Measurements from ENCODE around the gene CHSY3. TPM values are rescaled to one million over a fixed set of nuclear protein-coding genes. Genes with fewer than 3 reads are reported as not detected.

CHSY3 gene
- total RNA-seq, 4 donors from 2014 or later = 1.7 to 5.6 (median 4.0) TPM

DNA sequence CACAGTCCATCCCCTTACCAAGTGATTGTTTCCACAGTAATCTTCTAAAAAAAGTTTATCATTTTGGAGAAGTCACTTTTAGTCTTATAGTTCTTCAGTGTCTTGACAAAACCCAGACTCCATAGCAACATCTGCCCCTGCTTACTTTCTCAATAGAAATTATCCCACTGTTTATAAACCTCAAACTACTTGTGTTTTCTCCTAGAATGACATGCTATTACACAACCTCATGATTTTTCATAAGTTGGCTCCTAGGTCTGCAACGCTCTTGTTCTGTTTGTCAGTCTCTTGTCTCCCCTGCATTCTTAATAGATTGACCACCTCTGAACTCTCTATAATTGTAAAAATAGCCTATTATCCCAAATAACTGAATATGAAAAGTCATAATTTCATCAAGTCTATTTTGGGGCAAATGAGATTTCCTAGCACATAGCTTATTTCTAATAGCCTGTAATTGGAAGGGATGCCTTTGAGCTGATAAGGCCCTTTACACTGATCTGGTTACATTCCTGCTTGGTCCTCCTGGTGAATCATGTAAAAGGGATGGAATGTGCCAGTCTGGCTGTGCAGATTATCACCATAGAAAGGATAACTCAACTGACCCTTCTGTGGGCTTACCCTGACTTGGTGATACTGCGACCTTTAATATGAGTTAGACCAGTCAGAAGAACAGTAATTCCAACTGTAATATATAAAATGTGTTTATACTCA lies 69.6 kb downstream of the CHSY3 start:
- Histone ChIP-seq H3K27me3 (no peaks in the 10 kb centered on the region), H3K4me3 (replicated peaks in 1 of 3) (no peak overlapping the region), H3K4me1 (no peaks in the 10 kb centered on the region), H3K27ac (no peak overlapping the region), H3K9me3 (no peaks in the 10 kb centered on the region), H3K36me3 (no peaks in the 10 kb centered on the region)
- intact Hi-C loops (cut with DNase I) = no loop called here
- DNase-seq = no peak
- WGBS, 2 donors = 96% methylated on average over 2 of the region's 2 CpGs
- TF ChIP-seq POLR2A (IDR thresholded peaks at IDR 0.05) = no peak
- no peak for TF ChIP-seq CTCF (IDR thresholded peaks at IDR 0.05)

- H3K4me1 ChIP-seq = no peaks in the 10 kb centered on the region
- no peaks in the 10 kb centered on the region for H3K9me3 ChIP-seq
- no peak for DNase-seq
- H3K36me3 ChIP-seq = no peaks in the 10 kb centered on the region
- H3K27me3 ChIP-seq = no peaks in the 10 kb centered on the region
- TF ChIP-seq CTCF (IDR thresholded peaks at IDR 0.05) (no peak), POLR2A (IDR thresholded peaks at IDR 0.05) (no peak)
- intact Hi-C loops (cut with DNase I) = no loop called here
- no peak overlapping the region for H3K27ac ChIP-seq
- H3K4me3 ChIP-seq (replicated peaks in 1 of 3) = no peak overlapping the region
Observed at GRCh38 chr5:129977810-129978209, 73.5 kb downstream of the CHSY3 start.

- Histone ChIP-seq H3K4me3 (replicated peaks in 1 of 3) (no peak overlapping the region), H3K27ac (no peak overlapping the region), H3K27me3 (no peaks in the 10 kb centered on the region), H3K36me3 (no peaks in the 10 kb centered on the region), H3K9me3 (no peaks in the 10 kb centered on the region), H3K4me1 (no peaks in the 10 kb centered on the region)
- TF ChIP-seq POLR2A (IDR thresholded peaks at IDR 0.05) (no peak), CTCF (IDR thresholded peaks at IDR 0.05) (no peak)
- intact Hi-C loops (cut with DNase I) = no loop called here
- 94% methylated on average over 1 of the region's 1 CpG for WGBS, 2 donors
- no peak for DNase-seq
Observed at GRCh38 chr5:129978270-129978669, 74.0 kb downstream of the CHSY3 start.

GRCh38 chr5:129988453-129988852 lies 84.2 kb downstream of the CHSY3 start:
- Histone ChIP-seq H3K9me3 (no peaks in the 10 kb centered on the region), H3K27me3 (no peaks in the 10 kb centered on the region), H3K36me3 (no peaks in the 10 kb centered on the region), H3K27ac (no peak overlapping the region), H3K4me1 (peaks cover 0 to 6% of the 10 kb centered on the region in 2 donors), H3K4me3 (replicated peaks in 1 of 3) (no peak overlapping the region)
- intact Hi-C loops (cut with DNase I) = no loop called here
- no peak for DNase-seq
- no peak for TF ChIP-seq POLR2A (IDR thresholded peaks at IDR 0.05)
- no peak for TF ChIP-seq CTCF (IDR thresholded peaks at IDR 0.05)

GRCh38 chr5:129991780-129992179 lies 87.5 kb downstream of the CHSY3 start:
- intact Hi-C loops (cut with DNase I) = no loop called here
- no peak overlapping the region for H3K4me3 ChIP-seq (replicated peaks in 1 of 3)
- H3K9me3 ChIP-seq = no peaks in the 10 kb centered on the region
- 91 to 95% methylated on average over 3 of the region's 3 CpGs for WGBS, 2 donors
- no peaks in the 10 kb centered on the region for H3K36me3 ChIP-seq
- no peak overlapping the region for H3K27ac ChIP-seq
- no peaks in the 10 kb centered on the region for H3K27me3 ChIP-seq
- H3K4me1 ChIP-seq = peaks cover 0 to 6% of the 10 kb centered on the region in 2 donors
- no peak for DNase-seq
- TF ChIP-seq POLR2A (IDR thresholded peaks at IDR 0.05) = no peak
- no peak for TF ChIP-seq CTCF (IDR thresholded peaks at IDR 0.05)
